ENCODE measurements around the gene KDELR3.

KDELR3 gene

DNA sequence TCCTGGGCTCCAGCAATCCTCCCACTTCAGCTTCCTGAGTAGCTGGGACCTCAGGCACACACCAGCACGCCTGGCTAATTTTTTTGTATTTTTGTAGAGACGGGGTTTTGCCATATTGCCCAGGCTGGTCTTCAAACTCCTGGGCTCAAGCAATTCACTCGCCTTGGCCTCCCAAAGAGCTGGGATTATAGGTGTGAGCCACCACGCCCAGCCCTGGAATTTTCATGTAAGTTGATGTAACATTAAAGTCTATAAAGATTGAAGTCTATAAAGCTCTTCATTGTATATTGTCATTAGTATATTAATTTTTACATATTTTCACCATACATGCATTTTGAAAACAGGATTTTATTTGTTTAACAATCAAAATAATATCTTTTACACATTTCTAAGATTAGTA lies 50.7 kb downstream of the KDELR3 start:
- H3K9me3 ChIP-seq (ENCODE audit: control insufficient read depth, insufficient read depth, low read length), result no peaks in the 10 kb centered on the region
- H3K27ac ChIP-seq (ENCODE audit: low read length), result no peak overlapping the region
- no peaks in the 10 kb centered on the region for H3K4me1 ChIP-seq (ENCODE audit: control insufficient read depth, insufficient read depth, low read length)
- H3K27me3 ChIP-seq (ENCODE audit: control insufficient read depth, insufficient read depth, low read length), result no peaks in the 10 kb centered on the region
- no peaks in the 10 kb centered on the region for H3K36me3 ChIP-seq (ENCODE audit: control insufficient read depth, insufficient read depth, low read length)
- no peak for DNase-seq (ENCODE audit: low read depth, low spot score)
- WGBS (ENCODE audit: insufficient coverage, insufficient read length), result no CpG with 5 or more reads among the region's 4 CpGs
- H3K4me3 ChIP-seq (ENCODE audit: low read length), result no peak overlapping the region

DNA sequence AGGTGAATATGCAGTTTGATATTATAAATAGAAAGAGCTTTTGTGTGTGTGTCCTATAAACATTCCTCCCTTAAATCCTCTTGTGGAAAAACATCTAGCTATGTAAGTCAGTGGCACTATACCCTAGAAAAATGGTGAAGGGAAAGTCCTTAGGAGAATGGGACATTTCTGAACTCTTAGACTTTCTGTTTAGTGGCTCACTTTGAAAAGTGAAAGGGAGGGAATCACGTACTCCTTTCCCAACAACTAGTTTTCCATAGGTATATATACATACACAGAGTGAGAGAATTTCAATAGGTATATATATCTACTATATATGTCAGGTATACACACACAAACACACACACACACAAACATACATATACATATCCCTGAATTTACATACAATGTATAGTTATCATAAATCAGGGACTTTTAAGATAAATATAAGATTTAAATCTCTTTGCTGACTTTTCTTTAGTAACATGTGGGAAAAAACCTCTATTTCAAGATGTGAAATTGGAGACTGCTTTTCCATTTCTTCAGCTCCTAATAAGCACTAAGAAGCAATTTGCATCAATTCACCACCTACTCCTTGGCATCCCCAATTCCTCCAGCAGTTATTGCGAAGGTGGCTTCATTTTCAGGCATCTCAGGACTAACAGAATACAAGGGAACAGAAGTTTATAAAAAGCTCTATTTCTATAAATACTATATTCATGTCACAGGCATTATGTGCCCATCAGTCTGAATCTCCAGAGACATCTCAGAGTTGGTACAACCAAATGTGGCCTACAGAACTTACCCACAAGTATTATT lies 51.8 kb downstream of the KDELR3 start:
- H3K36me3 ChIP-seq (ENCODE audit: control insufficient read depth, insufficient read depth, low read length), result no peaks in the 10 kb centered on the region
- no peak for DNase-seq (ENCODE audit: low read depth, low spot score)
- no peak overlapping the region for H3K27ac ChIP-seq (ENCODE audit: low read length)
- no peak overlapping the region for H3K4me3 ChIP-seq (ENCODE audit: low read length)
- no peaks in the 10 kb centered on the region for H3K4me1 ChIP-seq (ENCODE audit: control insufficient read depth, insufficient read depth, low read length)
- WGBS (ENCODE audit: insufficient coverage, insufficient read length), result no CpG with 5 or more reads among the region's 2 CpGs
- no peaks in the 10 kb centered on the region for H3K9me3 ChIP-seq (ENCODE audit: control insufficient read depth, insufficient read depth, low read length)
- H3K27me3 ChIP-seq (ENCODE audit: control insufficient read depth, insufficient read depth, low read length), result no peaks in the 10 kb centered on the region

DNA sequence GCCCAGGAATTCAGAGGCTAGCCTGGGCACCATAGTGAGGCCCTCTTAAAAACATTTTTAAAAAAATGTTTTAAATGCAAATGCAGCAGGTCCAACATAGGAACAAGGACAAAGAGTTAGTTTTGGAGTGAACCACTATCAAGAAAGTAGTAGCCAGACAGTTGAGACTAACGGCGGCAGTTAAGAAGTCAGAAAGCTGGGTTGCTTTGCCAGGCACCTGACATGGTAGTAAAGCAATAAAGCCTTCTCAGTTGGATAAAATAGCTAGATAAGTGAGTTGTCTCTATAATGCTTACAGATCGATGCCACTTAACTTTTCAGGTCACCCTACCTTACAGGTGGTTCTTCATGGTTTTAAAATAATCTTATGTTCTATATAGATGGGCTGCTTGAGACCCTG lies 55.1 kb downstream of the KDELR3 start:
- H3K4me1 ChIP-seq (ENCODE audit: control insufficient read depth, insufficient read depth, low read length), result no peaks in the 10 kb centered on the region
- no peaks in the 10 kb centered on the region for H3K27me3 ChIP-seq (ENCODE audit: control insufficient read depth, insufficient read depth, low read length)
- no CpG with 5 or more reads among the region's 3 CpGs for whole genome bisulfite sequencing (ENCODE audit: insufficient coverage, insufficient read length)
- H3K36me3 ChIP-seq (ENCODE audit: control insufficient read depth, insufficient read depth, low read length), result no peaks in the 10 kb centered on the region
- H3K9me3 ChIP-seq (ENCODE audit: control insufficient read depth, insufficient read depth, low read length), result no peaks in the 10 kb centered on the region
- DNase-seq (ENCODE audit: low read depth, low spot score), result no peak
- no peak overlapping the region for H3K4me3 ChIP-seq (ENCODE audit: low read length)
- no peak overlapping the region for H3K27ac ChIP-seq (ENCODE audit: low read length)

DNA sequence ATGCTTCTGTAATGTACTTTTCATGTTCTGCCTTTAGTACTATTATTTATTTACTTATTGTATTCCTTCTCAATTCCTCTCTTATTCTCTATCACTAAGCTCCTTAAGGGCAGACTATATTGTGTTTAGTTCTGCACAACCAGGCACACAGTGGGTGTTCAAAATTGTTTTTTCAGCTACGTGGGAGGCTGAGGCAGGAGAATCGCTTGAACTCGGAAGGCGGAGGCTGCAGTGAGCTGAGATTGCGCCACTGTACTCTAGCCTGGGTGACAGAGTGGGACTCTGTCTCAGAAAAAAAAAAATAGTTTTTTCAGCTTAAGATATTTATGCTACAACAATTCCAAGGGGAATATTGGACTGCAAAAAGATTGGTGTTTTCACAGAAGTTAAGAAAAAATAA lies 55.6 kb downstream of the KDELR3 start:
- no peak for DNase-seq (ENCODE audit: low read depth, low spot score)
- H3K27me3 ChIP-seq (ENCODE audit: control insufficient read depth, insufficient read depth, low read length), result no peaks in the 10 kb centered on the region
- no peak overlapping the region for H3K4me3 ChIP-seq (ENCODE audit: low read length)
- no peak overlapping the region for H3K27ac ChIP-seq (ENCODE audit: low read length)
- no peaks in the 10 kb centered on the region for H3K4me1 ChIP-seq (ENCODE audit: control insufficient read depth, insufficient read depth, low read length)
- no CpG with 5 or more reads among the region's 5 CpGs for WGBS (ENCODE audit: insufficient coverage, insufficient read length)
- no peaks in the 10 kb centered on the region for H3K36me3 ChIP-seq (ENCODE audit: control insufficient read depth, insufficient read depth, low read length)
- no peaks in the 10 kb centered on the region for H3K9me3 ChIP-seq (ENCODE audit: control insufficient read depth, insufficient read depth, low read length)

DNA sequence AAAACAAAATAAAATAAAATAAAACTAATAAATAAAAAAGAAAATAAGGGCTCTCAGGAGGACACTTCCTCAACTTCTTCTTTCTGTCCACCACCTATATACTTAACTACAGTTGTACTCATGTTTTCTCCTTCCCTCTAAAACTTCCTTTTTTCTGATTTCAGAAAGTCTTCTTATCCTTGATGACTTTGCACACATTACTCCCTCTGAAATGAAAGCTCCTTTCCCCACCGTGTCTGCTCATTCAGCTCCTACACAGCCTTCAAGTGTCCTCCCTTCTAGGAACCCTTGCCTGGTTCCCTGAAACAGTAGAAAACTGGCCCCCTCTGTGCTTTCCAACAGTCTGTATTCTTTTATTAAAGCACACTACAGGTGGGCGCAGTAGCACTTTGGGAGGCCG lies 56.5 kb downstream of the KDELR3 start:
- no peak for DNase-seq (ENCODE audit: low read depth, low spot score)
- Histone ChIP-seq H3K4me1 (ENCODE audit: control insufficient read depth, insufficient read depth, low read length) (no peaks in the 10 kb centered on the region), H3K27me3 (ENCODE audit: control insufficient read depth, insufficient read depth, low read length) (no peaks in the 10 kb centered on the region), H3K9me3 (ENCODE audit: control insufficient read depth, insufficient read depth, low read length) (no peaks in the 10 kb centered on the region), H3K27ac (ENCODE audit: low read length) (no peak overlapping the region), H3K36me3 (ENCODE audit: control insufficient read depth, insufficient read depth, low read length) (no peaks in the 10 kb centered on the region), H3K4me3 (ENCODE audit: low read length) (no peak overlapping the region)
- no CpG with 5 or more reads among the region's 3 CpGs for WGBS (ENCODE audit: insufficient coverage, insufficient read length)

DNA sequence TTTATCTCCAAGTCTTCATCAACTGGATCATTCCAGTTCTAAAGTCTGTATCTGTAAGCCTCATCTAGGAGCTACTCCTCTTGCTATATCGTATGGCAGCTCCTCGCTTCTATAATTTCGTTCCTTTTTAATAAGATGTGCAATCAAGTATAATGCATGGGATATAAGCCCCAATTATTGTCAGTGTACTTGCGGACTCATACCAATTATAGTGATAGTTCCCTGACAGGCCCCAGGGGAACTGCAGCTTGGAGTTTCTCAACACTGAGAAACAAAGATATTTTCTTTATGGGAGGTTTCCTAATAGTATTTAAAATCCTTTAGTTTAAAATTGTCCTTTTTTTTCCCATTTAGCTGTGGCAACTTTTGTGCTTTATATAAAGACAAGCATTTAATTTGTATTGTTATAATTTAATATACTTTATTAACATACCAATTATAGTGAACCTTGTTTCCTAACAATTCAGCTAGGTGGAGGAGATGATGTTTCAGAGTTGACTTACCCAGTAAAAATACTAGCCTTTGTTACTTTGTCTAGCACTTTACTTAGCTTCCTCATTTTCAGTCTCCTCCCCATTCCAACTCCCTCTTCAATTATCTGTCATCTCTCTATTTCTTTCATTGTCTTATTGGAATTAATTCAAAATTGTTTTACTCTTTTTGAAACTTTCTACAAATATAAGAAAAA lies 63.5 kb downstream of the KDELR3 start:
- H3K9me3 ChIP-seq (ENCODE audit: control insufficient read depth, insufficient read depth, low read length), result no peaks in the 10 kb centered on the region
- no peak overlapping the region for H3K27ac ChIP-seq (ENCODE audit: low read length)
- no peak overlapping the region for H3K4me3 ChIP-seq (ENCODE audit: low read length)
- no CpG with 5 or more reads among the region's 4 CpGs for WGBS (ENCODE audit: insufficient coverage, insufficient read length)
- no peaks in the 10 kb centered on the region for H3K4me1 ChIP-seq (ENCODE audit: control insufficient read depth, insufficient read depth, low read length)
- H3K36me3 ChIP-seq (ENCODE audit: control insufficient read depth, insufficient read depth, low read length), result no peaks in the 10 kb centered on the region
- H3K27me3 ChIP-seq (ENCODE audit: control insufficient read depth, insufficient read depth, low read length), result no peaks in the 10 kb centered on the region
- no peak for DNase-seq (ENCODE audit: low read depth, low spot score)
